Activated CD4-positive, alpha-beta T cell treated with anti-CD3 and anti-CD28 coated beads for 4 hours (primary cell): Measurements from ENCODE around the gene DNAJB1.

Experiments
- DNase-seq, 2 donors: peaks; one replicate each; pipeline ENCODE4 v3.0.0-alpha.2; 2020

The DNAJB1 gene

GRCh38 chr19:14472202-14472938, 45.8 kb downstream of the DNAJB1 start:
- peak; percentile 82 to 88 for DNase-seq

GRCh38 chr19:14471436-14472187, 46.6 kb downstream of the DNAJB1 start:
- no peak for DNase-seq

- DNase-seq: no peak
Observed at GRCh38 chr19:14470031-14470876, 47.9 kb downstream of the DNAJB1 start.

- no peak for DNase-seq
Observed at GRCh38 chr19:14467816-14468215, 50.4 kb downstream of the DNAJB1 start.

GRCh38 chr19:14467391-14467790, 50.8 kb downstream of the DNAJB1 start:
- no peak for DNase-seq
